Measurements from ENCODE around the gene NUBPL. TPM values are rescaled to one million over a fixed set of nuclear protein-coding genes. Genes with fewer than 3 reads are reported as not detected.
"Not testable (repeated sequence)": the region's sequence is repeated elsewhere in the genome, so short reads cannot be mapped to it uniquely, and the experiment has no call there.

NUBPL gene
- polyA plus RNA-seq, 10 donors, result 6.5 to 11.3 (median 8.9) TPM

- no peak for DNase-seq
Measured at GRCh38 chr14:31718985-31719384, 157.8 kb downstream of the NUBPL start.

DNA sequence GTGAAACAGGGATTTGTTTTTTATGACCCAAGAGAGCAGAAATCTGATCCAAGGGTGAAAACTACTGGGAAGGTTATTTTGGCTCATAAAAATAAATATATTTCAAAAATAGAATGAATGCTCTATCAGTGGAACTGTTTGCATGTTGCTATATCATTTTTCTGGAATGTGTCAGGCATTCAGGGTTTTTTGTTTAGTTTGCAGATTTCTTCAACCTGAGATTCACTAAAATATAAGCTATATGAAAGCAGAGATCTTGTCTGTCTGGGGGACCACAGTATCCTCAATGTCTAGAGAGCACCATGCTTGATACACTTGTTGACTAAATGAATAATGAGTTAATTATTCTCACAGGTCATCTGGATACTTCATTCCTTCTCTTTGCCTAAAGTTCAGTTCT lies 165.1 kb downstream of the NUBPL start:
- no peak for DNase-seq

DNA sequence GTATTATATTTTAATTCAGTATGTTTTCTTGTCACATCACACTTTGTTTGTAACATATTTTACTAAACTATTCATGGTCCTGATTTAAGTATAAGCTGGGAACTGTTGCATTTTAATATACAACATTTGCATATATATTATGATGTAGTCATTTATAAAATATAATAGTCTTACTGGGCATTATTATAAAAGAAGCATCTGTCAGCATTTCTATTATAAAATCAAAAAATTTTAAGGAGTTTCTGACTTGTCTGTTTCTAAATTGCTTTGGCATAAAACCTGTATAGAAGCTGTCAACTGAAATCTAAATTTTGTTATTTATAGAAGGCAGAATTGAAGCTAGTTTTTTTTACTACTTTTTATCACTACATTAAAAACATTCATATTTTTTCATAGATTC lies 166.6 kb downstream of the NUBPL start:
- DNase-seq, result no peak

- no peak for DNase-seq
Measured at GRCh38 chr14:31740688-31741087, 179.5 kb downstream of the NUBPL start.

GRCh38 chr14:31745741-31746140 lies 184.5 kb downstream of the NUBPL start:
- no peak for DNase-seq

DNA sequence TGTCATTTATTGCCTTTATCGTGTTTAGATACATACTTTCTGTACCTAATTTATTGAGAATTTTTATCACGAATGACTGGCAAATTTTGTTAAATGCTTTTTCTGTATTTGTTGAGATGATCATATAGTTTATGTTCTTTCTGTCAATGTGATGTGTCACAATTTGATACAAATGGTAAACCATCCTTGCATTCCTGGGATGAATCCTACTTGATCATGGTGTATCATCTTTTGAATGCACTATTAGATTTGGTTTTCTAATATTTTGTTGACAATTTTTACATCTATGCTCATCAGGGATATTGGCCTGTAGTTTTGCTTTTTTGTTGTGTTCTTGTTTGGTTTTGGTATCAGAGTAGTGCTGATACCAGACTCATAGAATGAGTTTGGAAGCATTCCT lies 185.1 kb downstream of the NUBPL start:
- no peak for DNase-seq

GRCh38 chr14:31749275-31749674 lies 188.1 kb downstream of the NUBPL start:
- no peak for DNase-seq

DNA sequence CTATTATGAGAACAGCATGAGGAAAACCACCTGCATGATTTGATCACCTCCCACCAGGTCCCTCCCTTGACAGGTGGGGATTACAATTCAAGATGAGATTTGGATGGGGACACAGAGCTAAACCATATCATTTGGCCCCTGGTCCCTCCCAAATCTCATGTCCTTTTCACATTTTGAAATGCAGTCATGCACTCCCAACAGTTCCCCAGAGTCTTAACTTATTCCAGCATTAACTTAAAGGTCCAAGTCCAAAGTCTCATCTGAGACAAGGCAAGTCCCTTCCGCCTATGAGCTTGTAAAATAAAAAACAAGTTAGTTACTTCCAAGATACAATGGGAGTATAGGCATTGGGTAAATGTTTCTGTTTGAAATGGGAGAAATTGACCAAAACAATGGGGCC lies 189.8 kb downstream of the NUBPL start:
- not testable (repeated sequence) for DNase-seq

- no peak for DNase-seq
Measured at GRCh38 chr14:31752867-31753661, 191.9 kb downstream of the NUBPL start.

DNA sequence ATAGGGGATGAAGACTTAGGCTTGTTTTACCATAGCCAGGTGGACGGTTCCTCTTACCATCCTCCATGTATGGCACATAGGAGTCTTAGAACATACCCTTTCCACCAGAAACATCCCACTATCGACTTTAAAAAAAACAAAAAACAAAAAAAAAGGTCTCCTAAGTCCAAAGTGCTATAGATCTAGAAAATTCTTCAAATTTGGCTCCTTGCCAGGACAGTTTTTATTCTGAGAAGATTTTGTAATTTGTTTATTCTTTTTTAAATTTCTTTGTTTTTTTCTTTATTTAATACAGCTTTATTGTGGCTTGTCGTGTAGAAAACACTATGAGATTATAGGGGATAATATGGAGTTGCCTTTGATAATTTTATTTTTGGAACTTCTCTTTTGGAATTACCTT lies 197.7 kb downstream of the NUBPL start:
- DNase-seq, result no peak

- DNase-seq, result no peak
Measured at GRCh38 chr14:31760277-31760676, 199.1 kb downstream of the NUBPL start.

DNA sequence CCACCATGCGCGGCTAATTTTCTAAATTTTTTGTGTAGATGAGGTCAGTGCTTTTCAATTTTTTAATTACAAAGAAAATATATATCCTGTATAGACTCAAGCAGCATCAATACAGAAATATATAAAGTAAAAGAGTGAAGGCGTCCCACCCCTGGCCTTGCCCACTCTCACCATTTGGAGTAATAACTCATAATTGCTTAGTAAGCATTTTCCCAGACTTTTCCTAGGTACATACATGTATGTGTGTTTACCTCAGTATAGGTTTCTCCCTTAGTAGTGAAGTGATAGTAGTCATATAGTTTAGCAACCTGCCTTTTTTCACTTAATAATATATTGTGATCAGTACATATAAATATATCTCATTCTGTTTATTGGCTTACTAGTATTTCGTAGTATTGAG lies 200.1 kb downstream of the NUBPL start:
- DNase-seq, result no peak

DNA sequence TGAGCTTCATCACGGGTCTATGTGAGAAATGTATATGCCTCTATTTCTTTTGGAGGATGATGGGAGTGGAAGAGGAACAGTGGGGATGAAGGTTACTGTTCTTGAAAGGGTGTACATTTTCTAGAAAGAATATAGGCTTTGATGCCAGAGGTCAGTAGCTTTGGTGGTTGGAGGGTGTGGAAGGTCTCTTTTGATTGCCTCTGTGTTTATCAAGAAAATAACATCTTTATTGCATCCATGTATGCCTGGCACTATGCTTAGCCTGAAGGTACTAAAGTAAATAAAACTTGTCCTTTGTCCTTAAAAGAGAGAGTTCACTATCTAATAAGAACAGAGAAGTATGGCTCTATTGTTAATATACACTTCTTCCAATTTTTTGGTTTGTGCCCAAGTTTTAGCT lies 201.8 kb downstream of the NUBPL start:
- DNase-seq, result no peak

- DNase-seq, result no peak
Measured at GRCh38 chr14:31766315-31766892, 205.2 kb downstream of the NUBPL start.

DNA sequence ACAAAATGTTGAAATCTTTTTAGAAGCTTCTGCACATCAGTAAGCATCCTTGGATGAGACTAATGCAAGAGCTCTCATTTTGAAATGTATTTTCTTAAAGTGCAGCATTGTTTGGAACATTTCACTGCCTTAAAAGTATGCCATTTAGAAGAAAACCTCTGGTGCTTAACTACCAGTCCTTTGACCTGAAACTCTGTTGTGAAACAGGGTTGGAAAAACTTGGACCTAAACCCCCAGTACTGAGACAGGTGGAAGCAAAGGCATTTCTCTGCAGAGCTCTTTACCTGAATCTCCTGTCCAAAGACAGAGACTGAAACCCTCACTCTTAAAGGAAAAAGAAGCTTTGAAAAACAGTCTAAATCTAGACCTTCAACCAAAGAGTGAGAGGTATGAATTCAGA lies 207.2 kb downstream of the NUBPL start:
- DNase-seq, result no peak

GRCh38 chr14:31770271-31770670 lies 209.1 kb downstream of the NUBPL start:
- peak in 2 of 3 donors; percentile 3 to 11 for DNase-seq

GRCh38 chr14:31774567-31774966 lies 213.4 kb downstream of the NUBPL start:
- no peak for DNase-seq

DNA sequence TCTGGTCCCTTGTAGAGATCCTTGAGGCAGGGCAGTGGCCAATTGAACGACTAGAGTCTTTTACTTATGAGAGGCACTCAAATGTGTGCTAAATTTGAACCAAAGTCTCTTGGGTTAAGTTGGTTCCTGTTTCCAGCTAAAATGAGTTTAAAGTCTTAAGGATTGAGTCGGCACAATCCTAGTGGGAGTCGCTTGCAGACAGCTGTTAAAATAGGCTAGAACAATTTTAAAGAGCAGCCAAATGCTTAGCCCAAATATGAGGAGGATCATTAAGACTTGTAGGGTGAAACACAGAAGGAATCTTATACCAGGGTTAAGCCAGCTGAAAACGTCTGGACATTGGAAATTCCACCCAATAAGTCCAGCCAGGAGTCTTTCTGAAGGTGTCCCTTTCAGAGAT lies 216.1 kb downstream of the NUBPL start:
- DNase-seq, result no peak

DNA sequence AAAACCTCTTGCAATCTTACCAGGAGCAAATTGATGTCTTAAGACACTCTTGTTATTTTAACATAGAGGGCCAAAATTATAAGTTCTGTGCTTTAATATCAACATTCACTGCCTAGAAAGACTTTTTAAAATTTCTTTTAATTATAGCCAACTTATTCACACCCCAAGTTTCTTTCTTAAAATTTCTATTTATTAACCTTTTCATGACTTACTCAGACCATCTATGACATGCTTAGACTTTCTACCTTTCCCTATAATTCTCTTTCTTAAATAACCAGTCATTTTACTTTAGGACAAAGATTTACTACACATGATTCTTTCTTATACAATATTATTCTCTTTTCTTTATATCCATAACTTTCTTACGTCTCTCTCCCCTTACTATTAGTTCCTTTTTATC lies 220.4 kb downstream of the NUBPL start:
- DNase-seq, result no peak

- no peak for DNase-seq
Measured at GRCh38 chr14:31785574-31785973, 224.4 kb downstream of the NUBPL start.

GRCh38 chr14:31787377-31787776 lies 226.2 kb downstream of the NUBPL start:
- no peak for DNase-seq

GRCh38 chr14:31788340-31788739 lies 227.1 kb downstream of the NUBPL start:
- peak in 1 of 3 donors; percentile 5 for DNase-seq

- no peak for DNase-seq
Measured at GRCh38 chr14:31792726-31793125, 231.5 kb downstream of the NUBPL start.

GRCh38 chr14:31797946-31798345 lies 236.7 kb downstream of the NUBPL start:
- DNase-seq, result not testable (repeated sequence)
